HUES6 (cell line): Measurements from ENCODE around the gene FAM222A.

Experiments
- H3K27ac ChIP-seq: 2 replicates; pipeline ENCODE4 v1.7.0; 2013; ENCODE audit warnings: low read depth, mild to moderate bottlenecking, low read length, inconsistent platforms
- H3K27me3 ChIP-seq: 2 replicates; pipeline ENCODE4 v1.6.1; 2013; ENCODE audit warnings: low read length; ENCODE audit not compliant: control insufficient read depth, insufficient read depth
- H3K36me3 ChIP-seq: 2 replicates; pipeline ENCODE4 v1.6.1; 2013; ENCODE audit warnings: low read length; ENCODE audit not compliant: control insufficient read depth, insufficient read depth
- H3K4me1 ChIP-seq: 2 replicates; pipeline ENCODE4 v1.6.1; 2013; ENCODE audit warnings: low read length; ENCODE audit not compliant: control insufficient read depth, insufficient read depth
- H3K4me3 ChIP-seq: 2 replicates; pipeline ENCODE4 v1.5.1; 2013; ENCODE audit warnings: low read depth, low read length
- H3K9ac ChIP-seq: one replicate; pipeline ENCODE4 v1.6.1; 2013; ENCODE audit warnings: mild to moderate bottlenecking, low read length
- H3K9me3 ChIP-seq: 2 replicates; pipeline ENCODE4 v1.6.1; 2013; ENCODE audit warnings: low read depth, low read length; ENCODE audit not compliant: control insufficient read depth, insufficient read depth

Gene FAM222A

DNA sequence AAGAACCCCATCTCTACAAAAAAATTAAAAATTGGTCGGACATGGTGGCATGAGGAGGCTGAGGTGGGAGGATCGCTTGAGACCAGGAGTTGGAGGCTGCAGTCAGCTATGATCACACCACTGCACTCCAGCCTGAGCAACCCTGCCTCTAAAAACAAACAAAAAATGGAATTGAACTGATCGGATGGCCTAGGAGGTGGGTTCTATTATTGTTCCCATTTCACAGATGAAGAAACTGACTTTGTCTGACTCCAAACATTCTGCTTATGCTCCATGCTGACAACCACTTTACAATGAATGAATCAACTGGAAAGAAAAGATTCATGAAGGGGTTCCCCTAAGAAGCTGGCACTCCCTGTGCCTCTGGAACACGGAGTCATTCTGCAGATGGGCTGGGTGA is 72.2 kb downstream of the FAM222A start:
- Histone ChIP-seq H3K4me3 (no peak overlapping the region), H3K36me3 (peaks cover 20% of the 10 kb centered on the region; the same call in 1 of the 2 replicates), H3K27ac (no peak overlapping the region), H3K4me1 (no peaks in the 10 kb centered on the region), H3K27me3 (no peaks in the 10 kb centered on the region), H3K9me3 (peaks cover 8% of the 10 kb centered on the region), H3K9ac (no peak overlapping the region)

- Histone ChIP-seq H3K4me1 (no peaks in the 10 kb centered on the region), H3K9ac (no peak overlapping the region)
Measured at GRCh38 chr12:109786799-109787198, 73.2 kb downstream of the FAM222A start.

GRCh38 chr12:109789526-109790048 is 76.0 kb downstream of the FAM222A start:
- no peaks in the 10 kb centered on the region for H3K9me3 ChIP-seq
- H3K36me3 ChIP-seq: peaks cover 15% of the 10 kb centered on the region; the same call in 1 of the 2 replicates
- no peaks in the 10 kb centered on the region for H3K4me1 ChIP-seq
- no peak overlapping the region for H3K27ac ChIP-seq
- H3K27me3 ChIP-seq: no peaks in the 10 kb centered on the region
- H3K9ac ChIP-seq: no peak overlapping the region
- H3K4me3 ChIP-seq: no peak overlapping the region

More at GRCh38 chr12:109786799-109787198, 73.2 kb downstream of the FAM222A start:
- H3K4me3 ChIP-seq: no peak overlapping the region
- peaks cover 4% of the 10 kb centered on the region for H3K9me3 ChIP-seq
- peaks cover 20% of the 10 kb centered on the region; the same call in 1 of the 2 replicates for H3K36me3 ChIP-seq
- no peaks in the 10 kb centered on the region for H3K27me3 ChIP-seq
- no peak overlapping the region for H3K27ac ChIP-seq

GRCh38 chr12:109792992-109793391 is 79.4 kb downstream of the FAM222A start:
- Histone ChIP-seq H3K9ac (no peak overlapping the region), H3K4me1 (no peaks in the 10 kb centered on the region), H3K27me3 (no peaks in the 10 kb centered on the region), H3K4me3 (no peak overlapping the region), H3K36me3 (peaks cover 15% of the 10 kb centered on the region; the same call in 1 of the 2 replicates), H3K27ac (no peak overlapping the region), H3K9me3 (no peaks in the 10 kb centered on the region)

DNA sequence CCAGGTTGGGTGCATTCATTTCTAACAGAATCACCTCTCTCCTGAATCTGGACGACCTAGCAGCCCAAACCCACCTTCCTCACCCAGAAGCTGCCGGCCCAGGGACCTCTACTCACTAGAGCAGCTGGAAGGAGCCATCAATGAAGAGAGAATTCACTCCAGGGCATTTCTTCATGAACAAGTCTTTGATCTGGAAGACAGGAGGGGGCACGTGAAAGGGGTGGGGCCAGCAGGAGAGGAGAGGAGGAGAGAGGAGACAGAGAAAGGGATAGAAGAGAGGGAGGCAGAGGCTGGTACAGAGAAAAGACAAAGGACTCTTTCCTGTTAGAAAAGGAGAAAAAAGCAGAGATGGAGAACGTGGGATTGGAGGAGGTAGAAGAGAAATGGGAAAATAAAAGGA is 79.8 kb downstream of the FAM222A start:
- Histone ChIP-seq H3K36me3 (peaks cover 11% of the 10 kb centered on the region; the same call in 1 of the 2 replicates), H3K9ac (no peak overlapping the region), H3K27me3 (no peaks in the 10 kb centered on the region), H3K27ac (no peak overlapping the region), H3K4me3 (no peak overlapping the region), H3K4me1 (no peaks in the 10 kb centered on the region), H3K9me3 (no peaks in the 10 kb centered on the region)

DNA sequence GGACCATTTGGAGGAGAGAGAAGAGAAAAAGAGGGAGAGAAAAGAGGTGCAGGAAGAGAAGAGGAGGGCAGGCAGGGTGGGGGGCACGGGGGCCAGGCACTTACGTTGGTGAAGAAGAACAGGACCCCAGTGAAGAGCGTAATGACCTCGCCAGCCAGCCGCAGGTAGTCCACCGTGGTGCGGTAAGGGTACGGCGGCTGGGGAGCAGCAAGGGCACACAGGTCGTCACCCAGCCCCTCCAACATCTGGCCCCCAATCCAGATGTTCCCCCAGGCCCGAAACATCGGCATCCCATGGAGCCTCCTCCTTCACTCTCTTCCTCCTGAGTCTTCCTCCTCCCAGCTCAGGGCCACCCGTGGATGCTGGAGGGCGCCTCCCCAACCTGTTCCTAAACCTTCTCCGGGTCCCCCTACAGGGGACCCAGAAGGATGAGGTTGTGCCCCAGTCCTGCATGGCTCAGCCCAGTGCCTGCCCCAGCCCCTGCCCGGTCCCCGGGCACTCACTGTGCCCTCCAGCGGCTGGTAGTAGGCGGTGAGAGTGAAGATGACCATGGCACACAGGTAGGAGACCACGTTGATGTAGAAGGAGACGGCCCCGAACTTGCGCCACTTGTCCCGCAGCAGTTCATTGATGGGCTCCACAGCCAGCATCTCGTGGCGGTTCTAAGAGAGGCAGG is 80.3 kb downstream of the FAM222A start:
- H3K27me3 ChIP-seq: no peaks in the 10 kb centered on the region
- H3K4me1 ChIP-seq: no peaks in the 10 kb centered on the region
- H3K9me3 ChIP-seq: no peaks in the 10 kb centered on the region
- H3K9ac ChIP-seq: no peak overlapping the region
- H3K36me3 ChIP-seq: peaks cover 10% of the 10 kb centered on the region
- H3K27ac ChIP-seq: no peak overlapping the region
- no peak overlapping the region for H3K4me3 ChIP-seq

DNA sequence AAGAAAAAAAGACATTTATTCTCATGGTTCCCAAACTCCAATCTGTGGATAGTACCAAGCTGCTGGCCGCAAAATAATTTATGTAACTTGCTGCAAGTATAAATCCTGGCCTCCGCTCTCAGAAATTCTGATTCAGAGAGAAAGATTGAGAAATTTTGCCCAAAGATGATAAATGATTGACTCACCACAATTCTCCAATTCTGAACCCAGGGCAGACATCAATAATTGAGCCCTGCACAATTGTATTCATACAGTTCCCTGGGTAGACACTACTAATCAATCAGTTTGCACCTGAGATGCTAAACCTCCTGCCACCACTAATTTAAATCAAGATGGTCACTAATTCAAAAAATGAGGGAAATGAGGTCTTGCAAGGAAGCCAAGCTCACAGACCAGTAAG is 81.4 kb downstream of the FAM222A start:
- no peak overlapping the region for H3K9ac ChIP-seq
- no peaks in the 10 kb centered on the region for H3K4me1 ChIP-seq
- no peaks in the 10 kb centered on the region for H3K27me3 ChIP-seq
- H3K4me3 ChIP-seq: no peak overlapping the region
- H3K27ac ChIP-seq: no peak overlapping the region
- no peaks in the 10 kb centered on the region for H3K9me3 ChIP-seq
- peaks cover 3% of the 10 kb centered on the region for H3K36me3 ChIP-seq

GRCh38 chr12:109796057-109796456 is 82.4 kb downstream of the FAM222A start:
- no peaks in the 10 kb centered on the region for H3K9me3 ChIP-seq
- H3K9ac ChIP-seq: no peak overlapping the region
- H3K27me3 ChIP-seq: no peaks in the 10 kb centered on the region
- peaks cover 7% of the 10 kb centered on the region for H3K36me3 ChIP-seq
- H3K27ac ChIP-seq: no peak overlapping the region
- no peaks in the 10 kb centered on the region for H3K4me1 ChIP-seq
- H3K4me3 ChIP-seq: no peak overlapping the region

- Histone ChIP-seq H3K9me3 (no peaks in the 10 kb centered on the region), H3K4me1 (no peaks in the 10 kb centered on the region), H3K27me3 (no peaks in the 10 kb centered on the region), H3K36me3 (peaks cover 7% of the 10 kb centered on the region), H3K27ac (no peak overlapping the region), H3K4me3 (no peak overlapping the region), H3K9ac (no peak overlapping the region)
Measured at GRCh38 chr12:109797905-109798669, 84.5 kb downstream of the FAM222A start.

DNA sequence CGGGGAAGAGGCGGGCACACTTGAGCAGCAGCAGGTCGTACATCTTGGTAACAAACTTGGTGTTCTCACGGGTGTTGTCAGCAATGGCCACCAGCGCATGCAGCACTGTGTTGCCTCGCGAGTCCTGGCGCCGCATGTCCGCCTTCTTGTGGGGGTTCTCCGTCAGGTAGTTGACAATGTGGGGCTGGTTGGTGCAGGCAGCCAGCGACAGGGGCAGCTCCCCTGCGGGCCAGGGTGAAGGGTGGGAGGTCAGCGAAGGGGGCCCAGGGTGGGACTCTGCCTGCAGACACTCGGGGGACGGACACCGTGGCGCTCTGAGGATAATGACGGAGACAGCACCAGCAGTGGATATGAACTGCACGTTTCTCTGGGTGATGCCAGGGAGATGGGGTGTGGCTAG is 85.1 kb downstream of the FAM222A start:
- no peak overlapping the region for H3K4me3 ChIP-seq
- H3K36me3 ChIP-seq: peaks cover 7% of the 10 kb centered on the region
- no peaks in the 10 kb centered on the region for H3K4me1 ChIP-seq
- H3K9me3 ChIP-seq: no peaks in the 10 kb centered on the region
- H3K27me3 ChIP-seq: no peaks in the 10 kb centered on the region
- H3K9ac ChIP-seq: no peak overlapping the region
- no peak overlapping the region for H3K27ac ChIP-seq

DNA sequence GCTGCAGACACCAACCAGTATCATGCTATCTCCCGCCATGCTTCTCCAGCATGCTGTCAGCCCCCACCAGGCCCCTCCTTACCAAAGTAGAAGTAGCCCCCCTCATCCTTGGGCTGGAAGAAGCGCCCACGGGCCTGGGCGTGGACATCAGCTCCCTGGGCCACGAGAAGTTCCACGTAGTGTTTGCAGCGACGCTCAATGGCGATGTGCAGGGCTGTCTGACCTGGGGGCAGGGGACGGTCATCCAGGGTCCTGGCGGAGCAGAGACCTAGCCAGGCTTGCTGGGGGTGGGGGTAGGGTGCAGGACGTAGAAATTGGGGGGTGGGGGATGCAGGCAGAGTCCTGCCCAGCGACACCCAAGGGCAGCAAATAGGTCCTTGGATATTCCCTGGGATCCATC is 86.9 kb downstream of the FAM222A start:
- no peak overlapping the region for H3K9ac ChIP-seq
- H3K27ac ChIP-seq: no peak overlapping the region
- peaks cover 7% of the 10 kb centered on the region for H3K36me3 ChIP-seq
- H3K4me1 ChIP-seq: no peaks in the 10 kb centered on the region
- H3K4me3 ChIP-seq: no peak overlapping the region
- no peaks in the 10 kb centered on the region for H3K27me3 ChIP-seq
- no peaks in the 10 kb centered on the region for H3K9me3 ChIP-seq
